Activated B cell treated with CpG ODN at 0.5 μM for 24 hours (primary cell): ENCODE results near the gene TMEM184B. TPM values are rescaled to one million over a fixed set of nuclear protein-coding genes. Genes with fewer than 3 reads are reported as not detected.

ENCODE experiments used
- ATAC-seq: fragments of 200-7000 bp; cut with Tn5 transposase; one replicate; pipeline ENCODE4 v1.10.0; 2021; ENCODE audit warnings: low read depth, mild to moderate bottlenecking, moderate library complexity
- CTCF ChIA-PET: fragments of 350-600 bp; sonication (Branson Sonifier 250); formaldehyde crosslinking; loops from one replicate; lab custom pipeline; 2021; ENCODE audit warnings: antibody characterized with exemption; lab: Charles Lee
- POLR2A ChIA-PET: fragments of 350-600 bp; sonication (Branson Sonifier 250); formaldehyde crosslinking; loops from one replicate; lab custom pipeline; 2021; ENCODE audit warnings: antibody characterized with exemption; lab: Charles Lee
- DNase-seq: peaks from one replicate; pipeline ENCODE4 v3.0.0; 2022
- H3K27ac Mint-ChIP-seq: one replicate; pipeline ENCODE4 v1.8.0; 2020; ENCODE audit warnings: mixed read lengths
- H3K27me3 Mint-ChIP-seq: one replicate; pipeline ENCODE4 v1.8.0; 2021; ENCODE audit warnings: mixed read lengths
- H3K36me3 Mint-ChIP-seq: one replicate; pipeline ENCODE4 v1.8.0; 2021; ENCODE audit warnings: low read depth, mixed read lengths
- H3K4me1 Mint-ChIP-seq: one replicate; pipeline ENCODE4 v1.8.0; 2021; ENCODE audit warnings: mixed read lengths
- H3K4me3 Mint-ChIP-seq: one replicate; pipeline ENCODE4 v1.8.0; 2020; ENCODE audit warnings: mild to moderate bottlenecking, mixed read lengths
- H3K9me3 Mint-ChIP-seq: one replicate; pipeline ENCODE4 v1.8.0; 2020; ENCODE audit warnings: mixed read lengths
- CTCF ChIP-seq: fragments of 200-600 bp; IDR thresholded peaks from one replicate; pipeline ENCODE4 v1.8.0; 2022; ENCODE audit warnings: antibody characterized with exemption, mild to moderate bottlenecking
- intact Hi-C: fragments of 100-400 bp; cut with micrococcal nuclease; formaldehyde crosslinking; loops from one replicate; pipeline ENCODE4 v1.15.1; 2024
- total RNA-seq: library from RNA; stranded (reverse); gene quantifications from 2 replicates; pipeline ENCODE4 v1.2.3, GENCODE V29; 2022

TMEM184B gene
- total RNA-seq, 1 donor from 2014 or later, result 24.0 TPM

GRCh38 chr22:38230916-38231315 is 41.9 kb downstream of the TMEM184B start:
- no peaks in the 10 kb centered on the region for H3K27me3 Mint-ChIP-seq
- no peak for TF ChIP-seq CTCF
- no peaks in the 10 kb centered on the region for H3K4me1 Mint-ChIP-seq
- intact Hi-C loops, result loop anchor here (1.0 kb wide), 3 partner anchors 117 to 179 kb away; no protein-coding TSS in a partner anchor
- peaks cover 27% of the 10 kb centered on the region for H3K36me3 Mint-ChIP-seq
- ChIA-PET CTCF (interaction anchor here (5.1 kb wide), 1 partner anchor 178 kb away, joined by 31 read pairs; no protein-coding TSS in a partner anchor), POLR2A (no interaction called here)
- H3K27ac Mint-ChIP-seq, result no peak overlapping the region
- no peaks in the 10 kb centered on the region for H3K9me3 Mint-ChIP-seq
- no peak overlapping the region for H3K4me3 Mint-ChIP-seq
- no peak for DNase-seq
- no peak for ATAC-seq

GRCh38 chr22:38230108-38230825 is 42.5 kb downstream of the TMEM184B start:
- intact Hi-C loops, result loop anchor here (1.0 kb wide), 3 partner anchors 116 to 178 kb away; no protein-coding TSS in a partner anchor
- ChIA-PET CTCF (interaction anchor here (0.9 to 5.1 kb wide), 4 partner anchors 21 to 178 kb away, joined by 3 to 31 read pairs (median 4); partner anchors contain the start of gene PICK1), POLR2A (no interaction called here)
- ATAC-seq, result peak; percentile 50
- Mint-ChIP-seq H3K4me1 (no peaks in the 10 kb centered on the region), H3K9me3 (no peaks in the 10 kb centered on the region), H3K4me3 (no peak overlapping the region), H3K36me3 (peaks cover 26% of the 10 kb centered on the region), H3K27me3 (no peaks in the 10 kb centered on the region), H3K27ac (no peak overlapping the region)
- no peak for TF ChIP-seq CTCF
- DNase-seq, result no peak

- ATAC-seq, result no peak
- POLR2A ChIA-PET, result interaction anchor here (0.7 kb wide), 1 partner anchor 64 kb away, joined by 4 read pairs; no protein-coding TSS in a partner anchor
These were observed 43.7 kb downstream of the TMEM184B start for GRCh38 chr22:38228873-38229740.

GRCh38 chr22:38228326-38228872 is 44.4 kb downstream of the TMEM184B start:
- Mint-ChIP-seq H3K4me3 (no peak overlapping the region), H3K4me1 (no peaks in the 10 kb centered on the region), H3K36me3 (peaks cover 25% of the 10 kb centered on the region), H3K9me3 (no peaks in the 10 kb centered on the region), H3K27me3 (no peaks in the 10 kb centered on the region), H3K27ac (no peak overlapping the region)
- DNase-seq (no peak), ATAC-seq (no peak)
- intact Hi-C loops, result no loop called here
- CTCF ChIA-PET, result interaction anchor here (5.1 kb wide), 1 partner anchor 176 kb away, joined by 31 read pairs; no protein-coding TSS in a partner anchor
- TF ChIP-seq CTCF, result no peak
- POLR2A ChIA-PET, result no interaction called here

More at GRCh38 chr22:38228873-38229740, 43.7 kb downstream of the TMEM184B start:
- CTCF ChIA-PET, result interaction anchor here (1.1 to 5.1 kb wide), 3 partner anchors 129 to 176 kb away, joined by 4 to 31 read pairs (median 4); partner anchors contain the start of gene PICK1
- Mint-ChIP-seq H3K27ac (no peak overlapping the region), H3K4me1 (no peaks in the 10 kb centered on the region), H3K9me3 (no peaks in the 10 kb centered on the region), H3K27me3 (no peaks in the 10 kb centered on the region), H3K4me3 (no peak overlapping the region), H3K36me3 (peaks cover 25% of the 10 kb centered on the region)
- DNase-seq, result no peak
- TF ChIP-seq CTCF, result no peak
- intact Hi-C loops, result no loop called here
